Chondrocyte (in vitro differentiated cells): ENCODE data around the gene COPS8. TPM values are rescaled to one million over a fixed set of nuclear protein-coding genes. Genes with fewer than 3 reads are reported as not detected.

Experiments used
- DNase-seq: peaks from one replicate; pipeline ENCODE4 v3.0.0; 2021; ENCODE audit warnings: mixed read lengths, low spot score
- H3K27ac Mint-ChIP-seq: one replicate; pipeline ENCODE4 v1.8.0; 2021; ENCODE audit warnings: mild to moderate bottlenecking, moderate library complexity, mixed read lengths; ENCODE audit not compliant: unreplicated experiment
- H3K27me3 Mint-ChIP-seq: 2 replicates; pipeline ENCODE4 v1.8.0; 2021; ENCODE audit warnings: low read depth, mixed read lengths
- H3K36me3 Mint-ChIP-seq: 2 replicates; pipeline ENCODE4 v1.8.0; 2021; ENCODE audit warnings: low read depth, mixed read lengths
- H3K4me1 Mint-ChIP-seq: 2 replicates; pipeline ENCODE4 v1.8.0; 2021; ENCODE audit warnings: low read depth, mild to moderate bottlenecking, mixed read lengths
- H3K4me3 Mint-ChIP-seq: one replicate; pipeline ENCODE4 v1.8.0; 2021; ENCODE audit warnings: mild to moderate bottlenecking, moderate library complexity, mixed read lengths; ENCODE audit not compliant: unreplicated experiment
- H3K9me3 Mint-ChIP-seq: 2 replicates; pipeline ENCODE4 v1.8.0; 2021; ENCODE audit warnings: low read depth, mixed read lengths
- total RNA-seq: library from RNA; stranded (reverse); gene quantifications from 3 replicates; pipeline ENCODE4 v1.2.1, GENCODE V29; 2021
- TF ChIP-seq, protein P1 (sequence below): fragments of 200-600 bp; sonication (generic); IDR thresholded peaks from 2 replicates; pipeline ENCODE4 v1.5.0; 2021; ENCODE audit warnings: antibody characterized with exemption, mild to moderate bottlenecking, moderate library complexity

COPS8 gene
- total RNA-seq, 1 donor from 2014 or later, result 65.8 TPM

DNA sequence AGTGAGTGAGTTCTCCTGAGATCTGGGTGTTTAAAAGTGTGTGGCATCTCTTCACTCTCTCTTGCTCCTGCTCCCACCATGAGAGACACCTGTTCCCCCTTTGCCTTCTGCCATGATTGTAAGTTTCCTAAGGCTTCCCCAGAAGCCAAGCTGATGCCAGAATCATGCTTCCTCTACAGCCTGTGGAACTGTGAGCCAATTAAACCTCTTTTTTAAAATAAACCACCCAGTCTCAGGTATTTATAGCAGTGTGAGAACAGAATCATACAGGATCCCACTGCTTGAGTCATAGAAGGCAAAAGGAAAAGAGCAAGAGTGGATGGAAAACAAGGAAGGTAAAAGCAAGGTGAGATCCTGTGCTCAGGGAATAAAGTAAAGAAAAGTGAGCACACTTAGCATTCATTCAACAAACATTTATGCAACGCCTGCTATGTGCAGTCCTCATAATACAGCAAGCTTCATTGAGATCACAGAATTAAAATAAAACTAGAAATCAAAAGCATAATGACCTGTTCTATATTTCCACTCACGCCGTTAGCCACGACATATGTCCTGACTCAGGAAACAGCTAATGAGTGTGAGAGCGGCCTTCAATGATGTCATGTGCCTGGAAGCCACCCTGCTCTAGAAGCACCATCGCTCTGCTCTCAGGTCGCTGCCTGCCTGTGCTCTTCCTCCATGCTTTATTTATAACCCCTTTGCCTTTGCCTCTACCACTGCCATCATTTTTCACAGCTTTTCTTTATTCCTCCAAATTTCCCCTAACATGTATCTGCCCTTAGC, 11.3 kb upstream of the COPS8 start:
- Mint-ChIP-seq H3K27me3 (no peaks in the 10 kb centered on the region), H3K27ac (peak overlapping the region; percentile 1), H3K9me3 (peaks cover 3% of the 10 kb centered on the region), H3K36me3 (peaks cover 2% of the 10 kb centered on the region), H3K4me1 (peaks cover 27% of the 10 kb centered on the region), H3K4me3 (no peak overlapping the region)
- TF ChIP-seq, protein P1, sequence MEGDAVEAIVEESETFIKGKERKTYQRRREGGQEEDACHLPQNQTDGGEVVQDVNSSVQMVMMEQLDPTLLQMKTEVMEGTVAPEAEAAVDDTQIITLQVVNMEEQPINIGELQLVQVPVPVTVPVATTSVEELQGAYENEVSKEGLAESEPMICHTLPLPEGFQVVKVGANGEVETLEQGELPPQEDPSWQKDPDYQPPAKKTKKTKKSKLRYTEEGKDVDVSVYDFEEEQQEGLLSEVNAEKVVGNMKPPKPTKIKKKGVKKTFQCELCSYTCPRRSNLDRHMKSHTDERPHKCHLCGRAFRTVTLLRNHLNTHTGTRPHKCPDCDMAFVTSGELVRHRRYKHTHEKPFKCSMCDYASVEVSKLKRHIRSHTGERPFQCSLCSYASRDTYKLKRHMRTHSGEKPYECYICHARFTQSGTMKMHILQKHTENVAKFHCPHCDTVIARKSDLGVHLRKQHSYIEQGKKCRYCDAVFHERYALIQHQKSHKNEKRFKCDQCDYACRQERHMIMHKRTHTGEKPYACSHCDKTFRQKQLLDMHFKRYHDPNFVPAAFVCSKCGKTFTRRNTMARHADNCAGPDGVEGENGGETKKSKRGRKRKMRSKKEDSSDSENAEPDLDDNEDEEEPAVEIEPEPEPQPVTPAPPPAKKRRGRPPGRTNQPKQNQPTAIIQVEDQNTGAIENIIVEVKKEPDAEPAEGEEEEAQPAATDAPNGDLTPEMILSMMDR, result no peak
- DNase-seq, result no peak

DNA sequence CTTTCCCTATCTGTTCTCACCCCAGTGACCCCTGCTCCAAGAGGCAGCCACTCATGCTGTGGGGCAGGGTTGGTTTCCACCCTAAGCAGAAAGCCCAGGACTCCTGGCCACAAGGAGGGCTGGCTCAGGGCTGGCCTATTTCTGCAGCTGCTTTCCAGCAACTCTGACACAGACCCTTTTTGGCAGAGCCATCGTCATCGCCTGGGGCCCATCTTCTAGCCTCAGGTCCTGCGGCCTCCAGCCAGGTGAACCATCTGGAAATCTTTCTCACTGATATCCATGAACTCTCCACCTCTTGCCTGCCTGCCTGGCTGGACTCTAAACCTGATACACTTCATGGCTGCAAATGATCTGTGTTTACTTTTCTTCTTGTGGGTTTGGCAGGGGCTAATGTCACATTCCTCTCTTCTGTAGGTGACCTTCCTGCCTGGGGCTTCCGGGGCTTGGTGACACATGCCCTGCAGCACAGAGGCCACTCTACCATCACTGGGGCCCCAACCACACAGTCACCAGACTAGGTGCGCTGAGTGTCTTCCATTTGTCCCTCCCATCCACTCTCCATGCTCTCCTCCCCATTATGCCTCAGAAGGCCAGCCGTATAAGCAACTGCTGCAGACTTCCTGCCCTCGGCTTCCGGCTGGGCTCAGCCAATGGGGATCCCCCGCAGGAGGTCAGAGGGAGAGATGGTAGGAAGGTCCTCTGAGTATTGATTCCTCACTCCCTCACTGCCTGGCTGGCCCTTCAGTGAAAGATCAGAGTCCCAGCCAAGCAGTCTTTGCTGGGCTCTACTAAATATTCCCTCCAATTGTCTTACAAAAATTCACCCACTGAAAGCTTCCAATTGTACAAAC, 9.7 kb upstream of the COPS8 start:
- peaks cover 27% of the 10 kb centered on the region for H3K4me1 Mint-ChIP-seq
- H3K27ac Mint-ChIP-seq, result no peak overlapping the region
- no peaks in the 10 kb centered on the region for H3K27me3 Mint-ChIP-seq
- no peak for DNase-seq
- H3K4me3 Mint-ChIP-seq, result no peak overlapping the region
- H3K36me3 Mint-ChIP-seq, result peaks cover 2% of the 10 kb centered on the region
- peaks cover under 1% of the 10 kb centered on the region for H3K9me3 Mint-ChIP-seq
- TF ChIP-seq, protein P1, result no peak

DNA sequence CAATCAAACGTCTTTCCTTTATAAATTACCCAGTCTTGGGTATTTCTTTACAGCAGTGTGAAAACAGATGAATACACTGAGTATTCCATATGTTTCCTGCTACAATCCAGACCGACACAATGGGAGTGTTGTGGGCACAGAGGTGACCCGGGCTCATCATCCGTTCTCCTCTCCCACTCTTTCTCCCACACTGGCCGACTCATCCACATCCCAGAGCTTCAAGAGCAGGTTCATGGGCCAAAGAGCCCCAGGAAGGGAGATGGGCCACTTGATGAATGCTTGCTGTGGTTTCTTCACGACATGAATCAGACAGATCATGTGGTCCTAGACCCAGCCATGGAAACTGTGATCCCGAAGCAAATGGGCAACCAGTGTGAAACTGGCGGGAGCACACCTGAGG, 4.1 kb upstream of the COPS8 start:
- TF ChIP-seq, protein P1, result no peak
- Mint-ChIP-seq H3K9me3 (no peaks in the 10 kb centered on the region), H3K36me3 (peaks cover 5% of the 10 kb centered on the region), H3K27ac (no peak overlapping the region), H3K4me1 (peaks cover 20% of the 10 kb centered on the region), H3K27me3 (no peaks in the 10 kb centered on the region), H3K4me3 (no peak overlapping the region)
- no peak for DNase-seq

DNA sequence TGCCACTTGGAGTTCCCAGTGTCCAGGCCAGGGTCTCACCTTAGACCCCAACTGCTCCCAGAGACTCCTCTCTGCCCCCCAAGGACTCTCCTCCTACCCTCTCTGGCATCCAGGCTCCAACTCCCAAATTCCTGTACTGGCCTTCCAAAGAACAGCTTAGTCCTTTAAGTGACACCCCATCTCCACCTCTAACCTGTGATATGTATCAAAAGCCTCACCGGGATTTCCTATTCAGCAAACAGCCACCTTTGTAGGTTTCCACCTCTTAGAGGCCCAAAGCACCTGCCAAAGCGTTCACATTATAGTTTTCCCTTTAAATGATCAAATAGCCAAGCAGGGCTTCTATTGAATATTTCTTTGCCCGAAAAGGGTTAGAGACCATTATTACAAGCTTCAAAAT, 2.7 kb upstream of the COPS8 start:
- no peak for DNase-seq
- Mint-ChIP-seq H3K4me3 (no peak overlapping the region), H3K27me3 (no peaks in the 10 kb centered on the region), H3K9me3 (no peaks in the 10 kb centered on the region), H3K4me1 (peaks cover 27% of the 10 kb centered on the region), H3K27ac (no peak overlapping the region), H3K36me3 (peaks cover 5% of the 10 kb centered on the region)
- TF ChIP-seq, protein P1, result no peak

DNA sequence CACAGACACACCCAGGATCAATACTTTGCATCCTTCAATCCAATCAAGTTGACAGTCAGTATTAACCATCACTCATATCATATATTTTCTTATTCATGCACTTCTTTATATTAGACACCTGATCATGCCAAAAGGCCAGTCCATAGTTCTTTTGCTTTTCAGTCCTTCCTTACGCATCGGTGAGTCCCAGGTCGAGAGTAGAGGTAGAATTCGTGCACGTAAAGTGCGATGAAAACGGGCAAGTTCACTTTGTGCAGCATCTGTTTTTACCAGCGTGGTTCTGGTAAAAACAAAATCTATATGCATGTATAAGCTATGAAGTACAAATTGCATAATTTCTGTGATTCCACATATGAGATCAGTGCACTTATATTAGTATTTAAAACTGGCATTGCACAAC, 1.2 kb upstream of the COPS8 start:
- no peak for DNase-seq
- Mint-ChIP-seq H3K9me3 (no peaks in the 10 kb centered on the region), H3K27ac (peak overlapping the region; percentile 100), H3K4me3 (peak overlapping the region; percentile 100), H3K4me1 (peaks cover 27% of the 10 kb centered on the region), H3K36me3 (peaks cover 5% of the 10 kb centered on the region), H3K27me3 (no peaks in the 10 kb centered on the region)
- TF ChIP-seq, protein P1, result no peak
